HG03039 (cell line): ENCODE measurements around the gene CLDND1.

Experiments used
- ATAC-seq: cut with Tn5 transposase; IDR thresholded peaks from one replicate; pipeline ENCODE4 v1.9.1; 2021; ENCODE audit warnings: mild to moderate bottlenecking, moderate library complexity; ENCODE audit not compliant: unreplicated experiment

The CLDND1 gene

GRCh38 chr3:98521897-98522543 is 682 bp downstream of the CLDND1 start:
- ATAC-seq = peak; percentile 39

GRCh38 chr3:98519351-98519750 is 3.4 kb downstream of the CLDND1 start:
- no peak for ATAC-seq

- ATAC-seq = no peak
These were observed 3.9 kb downstream of the CLDND1 start for GRCh38 chr3:98518816-98519215.

- no peak for ATAC-seq
These were observed 7.8 kb downstream of the CLDND1 start for GRCh38 chr3:98514948-98515347.

- no peak for ATAC-seq
These were observed 9.0 kb downstream of the CLDND1 start for GRCh38 chr3:98513736-98514135.

GRCh38 chr3:98513091-98513511 is 9.6 kb downstream of the CLDND1 start:
- ATAC-seq = no peak

GRCh38 chr3:98512576-98512975 is 10.1 kb downstream of the CLDND1 start:
- no peak for ATAC-seq

- ATAC-seq = no peak
These were observed 14.1 kb downstream of the CLDND1 start for GRCh38 chr3:98508582-98508981.

- ATAC-seq = no peak
These were observed 18.2 kb downstream of the CLDND1 start for GRCh38 chr3:98504539-98504938.

- ATAC-seq = no peak
These were observed 20.7 kb downstream of the CLDND1 start for GRCh38 chr3:98501863-98502576.

- ATAC-seq = no peak
These were observed 21.4 kb downstream of the CLDND1 start for GRCh38 chr3:98501270-98501669.

GRCh38 chr3:98500019-98500418 is 22.7 kb downstream of the CLDND1 start:
- ATAC-seq = no peak

GRCh38 chr3:98497381-98497780 is 25.3 kb downstream of the CLDND1 start, which contains the start of gene OR5K2:
Gene OR5K2 (plus strand): TSS chr3:98497681. CDS start chr3:98497681, 0 bp downstream.
- ATAC-seq = no peak

GRCh38 chr3:98483626-98484025 is 39.1 kb downstream of the CLDND1 start:
- ATAC-seq = no peak

GRCh38 chr3:98482717-98483482 is 39.8 kb downstream of the CLDND1 start:
- ATAC-seq = no peak
